Immature natural killer cell (primary cell): ENCODE measurements around the gene GRK5. TPM values are rescaled to one million over a fixed set of nuclear protein-coding genes. Genes with fewer than 3 reads are reported as not detected.

Experiments
- DNase-seq, 3 donors: peaks; one replicate each; pipeline ENCODE4 v3.0.0; 2022; ENCODE audit warnings: mixed read lengths in 1 of 3
- H3K27ac Mint-ChIP-seq, 6 donors: one replicate each; pipeline ENCODE4 v1.8.0; 2020; ENCODE audit warnings: mixed read lengths in 6 of 6, mild to moderate bottlenecking in 5 of 6, inconsistent platforms in 4 of 6, moderate library complexity in 3 of 6
- H3K27me3 Mint-ChIP-seq, 3 donors: one replicate each; pipeline ENCODE4 v1.8.0; 2020 to 2021; ENCODE audit warnings: low read depth in 3 of 3, mild to moderate bottlenecking in 3 of 3, mixed read lengths in 3 of 3, moderate library complexity in 3 of 3, inconsistent platforms in 1 of 3
- H3K36me3 Mint-ChIP-seq, 3 donors: one replicate each; pipeline ENCODE4 v1.8.0; 2020; ENCODE audit warnings: mixed read lengths in 3 of 3, inconsistent platforms in 2 of 3, mild to moderate bottlenecking in 2 of 3
- H3K4me1 Mint-ChIP-seq, 2 donors: one replicate each; pipeline ENCODE4 v1.8.0; 2020; ENCODE audit warnings: inconsistent platforms in 2 of 2, mild to moderate bottlenecking in 2 of 2, mixed read lengths in 2 of 2, moderate library complexity in 1 of 2
- H3K4me3 Mint-ChIP-seq, 5 donors: one replicate each; pipeline ENCODE4 v1.8.0; 2020; ENCODE audit warnings: mild to moderate bottlenecking in 5 of 5, mixed read lengths in 5 of 5, inconsistent platforms in 3 of 5, moderate library complexity in 3 of 5
- H3K9me3 Mint-ChIP-seq, 6 donors: one replicate each; pipeline ENCODE4 v1.8.0; 2020; ENCODE audit warnings: mild to moderate bottlenecking in 6 of 6, mixed read lengths in 6 of 6, inconsistent platforms in 4 of 6, moderate library complexity in 3 of 6
- polyA plus RNA-seq, 3 donors: library from polyadenylated mRNA; unstranded; fragments of 300-500 nt; fragmentation: Illumina TruSeq; gene quantifications; one replicate each; pipeline ENCODE4 v1.2.3, GENCODE V29; 2021

GRK5 gene
- polyA plus RNA-seq, 3 donors from 2014 or later, result 2.1 to 12.4 (median 3.3) TPM

DNA sequence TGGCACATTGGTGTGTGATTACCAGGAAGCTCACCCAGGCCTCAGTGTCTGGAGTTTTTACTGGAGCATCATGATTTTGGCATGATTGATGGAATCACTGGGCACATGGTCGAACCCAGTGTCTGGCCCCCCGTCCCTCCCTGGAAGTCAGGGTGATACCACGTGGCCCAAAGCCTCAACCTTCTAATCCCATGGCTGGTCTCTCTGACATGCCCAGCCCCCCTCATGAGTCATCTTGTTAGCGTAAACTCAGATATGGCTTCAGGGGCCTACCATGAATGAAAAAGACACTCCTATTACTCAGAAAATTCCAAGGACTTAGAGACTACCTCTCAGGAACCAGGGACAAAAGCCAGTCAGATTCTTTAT is 109.3 kb downstream of the GRK5 start:
- Mint-ChIP-seq H3K27me3 (peaks cover 24 to 27% (median 26%) of the 10 kb centered on the region in 3 donors), H3K4me3 (no peak overlapping the region), H3K4me1 (peaks cover 66 to 74% of the 10 kb centered on the region in 2 donors), H3K9me3 (peaks cover 0 to 1% (median 0%) of the 10 kb centered on the region in 6 donors), H3K36me3 (peaks cover 0 to 3% (median 0%) of the 10 kb centered on the region in 3 donors), H3K27ac (peak overlapping the region in 2 of 6 donors; percentile 8 to 49)
- no peak for DNase-seq

DNA sequence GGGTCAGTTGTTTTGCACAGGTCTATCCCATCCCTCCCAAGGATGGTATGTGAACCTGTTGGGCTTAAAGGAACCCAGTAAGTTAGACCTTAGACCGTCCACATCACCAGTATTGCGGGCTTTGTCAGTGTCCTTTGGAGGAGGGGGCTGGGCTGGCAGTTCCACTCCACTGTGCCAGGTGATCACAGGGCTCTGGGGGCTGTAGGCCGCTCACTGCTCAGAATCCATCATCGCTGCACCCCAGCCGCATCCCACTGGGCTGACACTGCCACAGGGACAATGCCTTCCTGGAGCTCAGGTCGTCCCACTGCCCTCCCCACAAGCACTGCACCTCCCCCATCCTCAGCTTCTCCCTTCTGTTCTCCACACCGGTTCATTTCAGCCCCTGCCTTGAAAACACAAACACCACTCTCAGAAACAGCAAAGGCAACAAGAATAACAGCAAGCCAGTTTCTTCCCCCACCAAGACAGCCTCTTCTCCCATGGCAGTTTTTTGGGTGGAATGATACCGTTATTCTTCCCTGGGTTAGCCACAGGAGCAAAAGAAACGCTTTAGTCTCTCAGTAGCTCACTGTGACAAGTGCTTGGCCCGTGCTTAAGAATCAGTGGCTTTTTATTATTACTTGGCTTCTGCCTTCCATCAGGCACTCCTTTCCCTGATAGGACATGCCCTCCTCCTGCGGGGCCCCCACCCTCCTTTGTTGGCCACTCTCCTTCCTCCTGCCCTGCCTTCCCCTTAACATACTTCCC is 111.2 kb downstream of the GRK5 start:
- Mint-ChIP-seq H3K4me1 (peaks cover 60 to 71% of the 10 kb centered on the region in 2 donors), H3K9me3 (no peaks in the 10 kb centered on the region), H3K36me3 (peaks cover 0 to 3% (median 0%) of the 10 kb centered on the region in 3 donors), H3K27me3 (peaks cover 11 to 16% (median 14%) of the 10 kb centered on the region in 3 donors), H3K27ac (no peak overlapping the region), H3K4me3 (no peak overlapping the region)
- no peak for DNase-seq

- Mint-ChIP-seq H3K36me3 (peaks cover 0 to 3% (median 0%) of the 10 kb centered on the region in 3 donors), H3K4me1 (peaks cover 53 to 63% of the 10 kb centered on the region in 2 donors), H3K4me3 (no peak overlapping the region)
Measured at GRCh38 chr10:119319161-119319919, 112.0 kb downstream of the GRK5 start.

DNA sequence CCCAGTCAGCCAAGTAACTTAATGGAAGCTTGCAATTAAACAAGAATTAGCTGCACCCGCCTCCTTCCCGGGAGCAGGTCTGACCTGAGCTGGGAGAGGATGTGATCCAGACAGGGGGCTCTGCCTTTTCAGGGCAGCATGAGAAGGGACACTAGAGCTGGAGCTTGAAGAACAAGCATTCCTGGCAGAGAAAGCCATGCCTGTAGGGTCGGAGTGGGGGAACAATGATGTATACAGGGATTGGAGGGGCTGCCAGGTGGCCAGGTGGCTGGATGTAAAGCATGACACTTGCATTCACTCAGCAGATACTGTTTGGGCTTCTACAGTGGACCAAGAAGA is 112.5 kb downstream of the GRK5 start:
- Mint-ChIP-seq H3K9me3 (no peaks in the 10 kb centered on the region), H3K27me3 (peaks cover 2 to 14% (median 12%) of the 10 kb centered on the region in 3 donors), H3K27ac (peak overlapping the region in 1 of 6 donors; percentile 47), H3K4me3 (no peak overlapping the region), H3K4me1 (peaks cover 52 to 58% of the 10 kb centered on the region in 2 donors), H3K36me3 (peaks cover 0 to 3% (median 0%) of the 10 kb centered on the region in 3 donors)
- no peak for DNase-seq

More at GRCh38 chr10:119319161-119319919, 112.0 kb downstream of the GRK5 start:
- Mint-ChIP-seq H3K9me3 (no peaks in the 10 kb centered on the region), H3K27me3 (peaks cover 4 to 14% (median 12%) of the 10 kb centered on the region in 3 donors), H3K27ac (no peak overlapping the region)
- no peak for DNase-seq

GRCh38 chr10:119320981-119321380 is 113.6 kb downstream of the GRK5 start:
- Mint-ChIP-seq H3K4me3 (no peak overlapping the region), H3K36me3 (peaks cover 0 to 3% (median 0%) of the 10 kb centered on the region in 3 donors), H3K4me1 (peaks cover 41 to 47% of the 10 kb centered on the region in 2 donors), H3K27me3 (peaks cover 3 to 12% (median 12%) of the 10 kb centered on the region in 3 donors), H3K27ac (peak overlapping the region in 1 of 6 donors; percentile 52), H3K9me3 (no peaks in the 10 kb centered on the region)
- DNase-seq, result no peak

DNA sequence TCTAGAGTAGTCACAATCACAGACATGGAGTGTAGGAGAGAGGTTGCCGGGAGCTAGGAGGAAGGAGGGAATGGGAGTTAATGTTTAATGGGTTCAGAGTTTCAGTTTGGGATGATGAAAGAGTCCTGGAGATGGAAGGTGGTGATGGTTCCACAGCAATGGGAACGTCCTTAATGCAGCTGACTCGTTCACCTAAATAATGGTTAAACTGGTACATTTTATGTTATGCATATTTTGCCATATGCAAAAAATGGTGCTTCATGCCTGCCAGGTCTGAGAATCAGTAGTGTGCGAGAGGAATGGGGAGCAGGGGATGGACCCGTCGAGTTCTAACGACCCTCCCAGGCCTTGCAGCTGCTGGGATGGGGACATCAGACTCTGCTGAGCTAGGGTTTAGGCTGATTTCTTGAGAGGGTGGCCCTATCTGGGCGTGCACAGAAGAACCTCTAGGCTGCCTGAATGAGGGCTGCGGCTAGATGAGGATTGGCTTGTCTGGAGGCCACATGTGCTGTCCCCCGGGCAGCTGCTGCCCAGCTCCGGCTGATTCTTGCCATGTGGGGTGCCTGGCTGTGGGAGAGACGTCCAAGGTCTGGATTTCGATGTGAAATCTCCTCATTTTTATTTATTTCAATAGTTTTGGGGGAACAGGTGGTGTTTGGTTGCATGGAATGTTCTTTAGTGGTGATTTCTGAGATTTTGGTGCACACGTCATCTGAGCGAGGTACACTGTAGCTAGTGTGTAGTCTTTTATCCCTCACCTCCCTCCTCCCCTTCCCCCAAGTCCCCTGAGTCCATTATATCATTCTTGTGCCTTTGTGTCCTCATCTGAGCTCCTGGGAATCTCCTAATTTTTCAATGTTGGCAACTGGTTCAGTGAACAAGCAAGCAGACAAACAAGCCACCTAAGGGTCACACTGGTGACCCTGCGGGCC is 116.0 kb downstream of the GRK5 start:
- Mint-ChIP-seq H3K27ac (no peak overlapping the region), H3K27me3 (peaks cover 3 to 10% (median 4%) of the 10 kb centered on the region in 3 donors), H3K9me3 (no peaks in the 10 kb centered on the region), H3K4me1 (peaks cover 29 to 37% of the 10 kb centered on the region in 2 donors), H3K4me3 (no peak overlapping the region), H3K36me3 (peaks cover 0 to 5% (median 0%) of the 10 kb centered on the region in 3 donors)
- DNase-seq, result no peak

DNA sequence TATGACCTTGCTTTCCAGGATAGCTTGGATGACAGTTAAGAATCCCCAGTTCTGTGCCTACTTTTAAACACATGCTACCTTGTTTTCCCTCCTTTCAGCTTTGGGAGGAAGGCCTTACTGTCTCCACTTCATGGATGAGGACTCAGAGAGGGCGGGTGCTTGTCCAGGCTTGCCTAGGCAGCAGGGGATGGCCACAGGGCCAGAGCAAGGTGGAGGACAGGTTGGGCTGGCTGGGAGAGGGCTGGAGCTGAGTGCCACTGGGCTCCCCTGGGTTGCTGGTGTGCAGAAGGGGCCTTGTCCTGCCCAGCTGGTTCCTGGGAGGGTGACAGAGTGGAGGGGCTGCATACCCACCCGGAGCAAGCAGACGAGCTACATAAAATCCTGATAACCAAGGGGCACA is 117.8 kb downstream of the GRK5 start:
- Mint-ChIP-seq H3K9me3 (no peaks in the 10 kb centered on the region), H3K27me3 (peaks cover 2 to 10% (median 3%) of the 10 kb centered on the region in 3 donors), H3K36me3 (peaks cover 0 to 10% (median 0%) of the 10 kb centered on the region in 3 donors), H3K4me3 (no peak overlapping the region), H3K27ac (peak overlapping the region in 1 of 6 donors; percentile 22), H3K4me1 (peaks cover 29 to 33% of the 10 kb centered on the region in 2 donors)
- DNase-seq, result no peak

DNA sequence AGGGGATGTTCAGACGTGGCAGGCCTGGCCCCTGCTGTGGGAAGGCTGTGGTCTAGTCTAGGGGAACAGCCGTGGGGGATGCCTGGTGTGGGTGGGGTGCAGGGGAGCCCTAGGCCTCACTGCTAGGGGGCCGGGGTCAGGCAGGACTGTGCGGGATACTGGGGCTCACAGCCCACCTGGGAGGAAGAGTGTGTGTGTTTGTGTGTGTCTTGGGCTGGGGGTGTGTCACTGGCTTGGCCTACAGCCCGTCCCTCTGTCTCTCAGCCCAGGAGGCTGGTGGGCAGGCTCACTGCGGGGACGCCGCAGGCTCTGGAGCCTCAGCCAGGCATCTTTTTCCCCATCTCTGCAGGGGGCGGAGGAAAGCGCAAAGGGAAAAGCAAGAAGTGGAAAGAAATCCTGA is 118.8 kb downstream of the GRK5 start:
- Mint-ChIP-seq H3K27me3 (peaks cover 2 to 4% (median 3%) of the 10 kb centered on the region in 3 donors), H3K9me3 (no peaks in the 10 kb centered on the region), H3K36me3 (peaks cover 0 to 10% (median 0%) of the 10 kb centered on the region in 3 donors), H3K27ac (no peak overlapping the region), H3K4me3 (no peak overlapping the region), H3K4me1 (peaks cover 22 to 24% of the 10 kb centered on the region in 2 donors)
- no peak for DNase-seq

GRCh38 chr10:119327096-119327745 is 119.8 kb downstream of the GRK5 start:
- H3K4me1 Mint-ChIP-seq, result peaks cover 11 to 14% of the 10 kb centered on the region in 2 donors
- H3K27me3 Mint-ChIP-seq, result peaks cover 2 to 6% (median 3%) of the 10 kb centered on the region in 3 donors
- no peak overlapping the region for H3K4me3 Mint-ChIP-seq
- DNase-seq, result no peak
- H3K9me3 Mint-ChIP-seq, result no peaks in the 10 kb centered on the region
- no peak overlapping the region for H3K27ac Mint-ChIP-seq
- H3K36me3 Mint-ChIP-seq, result peaks cover 0 to 7% (median 3%) of the 10 kb centered on the region in 3 donors

- Mint-ChIP-seq H3K4me1 (peaks cover 11 to 18% of the 10 kb centered on the region in 2 donors), H3K27me3 (peaks cover 2 to 3% (median 2%) of the 10 kb centered on the region in 3 donors), H3K9me3 (no peaks in the 10 kb centered on the region), H3K36me3 (peaks cover 0 to 12% (median 3%) of the 10 kb centered on the region in 3 donors), H3K4me3 (no peak overlapping the region), H3K27ac (peak overlapping the region in 1 of 6 donors; percentile 45)
- DNase-seq, result no peak
Measured at GRCh38 chr10:119328223-119328622, 120.9 kb downstream of the GRK5 start.

GRCh38 chr10:119330342-119330741 is 123.0 kb downstream of the GRK5 start:
- Mint-ChIP-seq H3K27me3 (peaks cover 2 to 3% (median 2%) of the 10 kb centered on the region in 3 donors), H3K9me3 (no peaks in the 10 kb centered on the region), H3K4me1 (peaks cover 17 to 22% of the 10 kb centered on the region in 2 donors), H3K4me3 (no peak overlapping the region), H3K27ac (peak overlapping the region in 1 of 6 donors; percentile 28), H3K36me3 (peaks cover 3 to 18% (median 4%) of the 10 kb centered on the region in 3 donors)
- DNase-seq, result no peak

- peaks cover 3 to 19% (median 4%) of the 10 kb centered on the region in 3 donors for H3K36me3 Mint-ChIP-seq
- no peak overlapping the region for H3K27ac Mint-ChIP-seq
- peaks cover 18 to 22% of the 10 kb centered on the region in 2 donors for H3K4me1 Mint-ChIP-seq
- no peak overlapping the region for H3K4me3 Mint-ChIP-seq
- no peaks in the 10 kb centered on the region for H3K9me3 Mint-ChIP-seq
- H3K27me3 Mint-ChIP-seq, result peaks cover 0 to 4% (median 4%) of the 10 kb centered on the region in 3 donors
- DNase-seq, result no peak
Measured at GRCh38 chr10:119331061-119331460, 123.7 kb downstream of the GRK5 start.
